ENCODE measurements around the gene NOC4L. TPM values are rescaled to one million over a fixed set of nuclear protein-coding genes. Genes with fewer than 3 reads are reported as not detected.
"Not testable (repeated sequence)": the region's sequence is repeated elsewhere in the genome, so short reads cannot be mapped to it uniquely, and the experiment has no call there.

Gene NOC4L
- 11.1 and 14.2 TPM in 2 replicates for total RNA-seq
- polyA plus RNA-seq (2012) = 16.7 TPM

DNA sequence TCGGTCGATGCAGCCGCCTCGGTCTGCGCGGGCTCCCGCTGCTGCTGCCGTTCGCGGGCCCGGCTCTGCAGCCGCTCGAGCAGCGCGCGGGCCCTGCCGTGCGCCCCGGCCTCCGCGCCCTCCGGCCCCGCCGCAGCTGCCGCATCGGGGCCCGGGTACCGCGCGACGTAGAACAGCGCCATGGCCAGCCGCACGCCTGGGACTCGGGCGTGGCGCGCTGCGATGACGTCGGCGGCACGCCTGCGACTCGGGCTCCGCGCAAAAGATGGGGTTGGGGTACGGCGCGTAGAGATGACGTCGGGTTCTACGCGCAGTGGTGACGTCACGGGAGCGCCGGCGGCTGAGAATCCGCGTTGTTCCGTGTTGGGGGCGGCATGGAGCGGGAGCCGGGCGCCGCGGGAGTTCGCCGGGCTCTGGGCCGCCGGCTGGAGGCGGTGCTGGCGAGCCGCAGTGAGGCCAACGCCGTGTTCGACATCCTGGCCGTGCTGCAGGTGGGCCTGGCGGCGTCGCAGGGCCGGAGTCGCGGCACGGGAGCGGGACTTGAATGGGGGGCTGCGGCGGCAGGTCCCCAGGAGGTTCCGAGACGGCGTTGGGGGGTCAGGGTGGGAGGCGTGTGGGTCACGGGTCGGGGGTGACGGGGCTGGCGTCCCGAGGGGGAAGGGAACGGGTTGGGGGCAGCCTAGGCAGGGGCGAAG, at the start of gene NOC4L, which contains the start of gene DDX51:
Gene NOC4L, plus strand, starts transcription at position 343 of the 695 bp plus-strand sequence. Its CDS starts 32 bp downstream, at position 375.
Gene DDX51, minus strand, starts transcription at position 205 of the 695 bp plus-strand sequence. Its CDS starts 23 bp downstream, at position 182.
- DNase-seq (ENCODE audit: low read depth) = peak; percentile 95

DNA sequence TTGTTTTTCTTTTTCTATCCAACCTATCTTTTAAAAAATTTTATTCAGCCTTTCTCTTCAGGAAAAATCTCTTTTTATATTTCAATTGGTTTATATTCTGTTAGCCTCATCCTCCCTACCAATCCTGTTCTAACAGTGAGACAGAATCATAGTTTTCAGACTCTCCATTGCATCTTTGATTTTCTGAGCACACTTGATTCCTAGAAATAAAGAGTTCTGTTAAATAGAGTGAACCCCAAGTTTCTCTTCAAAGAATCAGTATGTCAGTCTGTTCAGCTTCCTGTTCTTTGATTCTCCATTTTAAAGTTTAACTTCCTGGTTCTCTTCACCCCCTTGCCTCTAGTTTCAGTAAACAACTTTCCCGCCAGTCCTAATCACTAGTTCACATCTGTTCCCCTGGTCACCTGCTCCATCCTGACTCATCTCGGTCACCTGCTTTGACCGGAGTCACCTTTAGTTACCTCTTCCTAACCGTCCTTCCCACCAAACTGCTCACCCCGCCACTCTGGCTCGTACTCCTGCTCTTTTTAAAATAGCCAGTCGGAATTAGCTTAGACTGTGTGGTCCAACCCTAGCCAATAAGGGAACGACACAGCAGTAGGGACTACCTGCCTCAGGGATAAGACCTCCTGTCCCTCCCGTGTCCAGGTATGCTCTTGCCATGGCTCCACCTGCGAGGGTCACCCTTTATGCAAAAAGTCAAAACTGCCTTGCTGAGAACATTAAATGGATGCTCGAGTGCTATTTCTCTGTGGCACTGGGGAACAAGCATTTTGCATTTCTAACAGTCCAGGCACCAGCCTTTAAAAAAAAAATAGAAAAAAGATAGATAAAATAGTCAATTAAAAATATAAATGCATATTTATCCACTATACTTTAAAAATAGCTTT, 48.5 kb upstream of the NOC4L start:
- no peak for DNase-seq (ENCODE audit: low read depth)

DNA sequence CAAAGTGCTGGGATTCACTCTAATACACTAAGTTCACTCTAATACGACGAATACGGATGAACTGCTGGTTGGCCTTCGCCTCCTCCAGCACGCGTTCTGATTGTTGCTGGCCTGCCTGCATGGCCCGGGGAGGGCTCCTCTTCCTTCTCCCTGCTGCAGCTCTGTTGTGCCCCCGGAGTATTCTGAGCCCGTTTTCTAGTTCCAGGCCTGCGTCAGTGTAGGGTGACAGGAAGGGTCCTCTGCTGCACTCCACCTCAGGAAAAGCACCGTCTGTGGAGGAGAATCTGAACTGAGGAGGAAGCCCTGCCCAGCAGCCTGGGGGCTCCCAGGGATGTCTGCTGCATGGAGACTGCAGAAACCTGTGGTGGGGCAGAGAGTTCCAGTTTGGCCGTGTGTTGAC, 44.5 kb upstream of the NOC4L start:
- no peak for DNase-seq (ENCODE audit: low read depth)

DNA sequence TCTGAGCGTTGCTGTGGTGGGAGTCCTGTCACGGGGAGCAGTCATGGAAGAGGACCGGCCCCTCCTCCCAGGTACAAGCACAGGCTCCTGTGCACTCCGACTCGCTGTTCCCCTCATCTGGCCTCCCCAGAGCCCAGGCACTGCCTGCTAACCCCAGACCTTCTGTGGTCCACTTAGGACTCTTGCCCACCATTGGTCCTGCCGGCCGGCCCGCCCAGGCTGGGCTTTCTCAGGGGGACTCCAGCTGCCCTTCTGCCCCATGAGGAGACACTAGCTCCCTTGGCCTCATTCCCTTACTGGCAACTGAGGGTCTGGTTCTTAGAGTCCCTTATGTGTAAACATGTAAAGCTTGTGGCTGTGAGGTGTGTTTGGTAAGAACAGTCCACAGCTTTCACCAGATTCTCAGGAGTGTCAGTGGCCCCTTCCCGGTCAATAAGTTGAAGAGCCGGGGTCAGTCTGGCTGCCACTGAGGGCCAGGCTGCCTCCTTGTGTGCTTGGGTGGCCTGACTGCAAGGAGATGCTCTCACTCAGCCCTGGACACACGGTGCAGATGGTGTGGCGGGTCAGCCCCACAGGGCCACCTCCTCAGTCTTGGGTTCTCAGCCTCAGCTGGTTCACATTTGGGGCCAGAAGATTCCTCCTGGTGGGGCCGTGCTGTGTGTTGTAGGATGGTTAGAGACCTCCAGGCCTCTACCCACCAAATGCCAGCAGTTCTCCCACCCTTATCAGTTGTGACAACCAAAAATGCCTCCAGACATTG, 43.8 kb upstream of the NOC4L start:
- no peak for DNase-seq (ENCODE audit: low read depth)

DNA sequence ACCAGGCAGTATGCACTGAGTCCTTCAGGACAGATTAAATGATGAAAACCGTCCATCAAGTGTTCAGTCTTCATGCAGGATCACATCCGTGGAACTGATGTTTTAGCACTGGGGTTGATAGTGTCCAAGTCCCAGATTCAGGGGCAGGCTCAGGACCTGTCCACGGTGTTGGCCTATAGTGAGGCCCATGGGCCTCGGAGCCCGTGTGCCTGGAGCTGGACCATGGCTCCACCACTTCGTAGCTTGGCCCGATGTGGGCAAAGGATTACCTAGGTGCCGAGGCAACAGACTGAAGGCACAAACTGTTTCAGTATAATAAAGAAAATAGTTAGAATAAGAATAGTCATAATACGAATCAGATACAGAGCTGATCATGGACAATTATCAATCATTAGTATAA, 42.0 kb upstream of the NOC4L start:
- DNase-seq (ENCODE audit: low read depth) = no peak

DNA sequence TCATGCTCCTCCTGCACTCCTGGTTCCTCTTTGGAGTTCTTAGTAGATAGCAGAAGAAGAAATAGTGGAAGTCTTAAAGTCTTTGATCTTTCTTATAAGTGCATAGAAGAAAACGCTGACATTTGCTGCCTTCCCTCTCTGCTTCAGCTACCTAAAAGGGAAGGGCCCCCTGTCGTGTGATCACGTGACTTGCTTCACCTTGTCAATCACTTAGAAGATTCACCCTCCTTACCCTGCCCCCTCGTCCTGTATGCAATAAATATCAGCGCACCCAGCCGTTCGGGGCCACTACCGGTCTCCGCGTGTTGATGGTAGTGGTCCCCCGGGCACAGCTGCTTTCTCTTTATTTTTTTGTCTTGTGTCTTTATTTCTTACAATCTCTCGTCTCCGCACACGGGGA, 41.2 kb upstream of the NOC4L start:
- DNase-seq (ENCODE audit: low read depth) = not testable (repeated sequence)

DNA sequence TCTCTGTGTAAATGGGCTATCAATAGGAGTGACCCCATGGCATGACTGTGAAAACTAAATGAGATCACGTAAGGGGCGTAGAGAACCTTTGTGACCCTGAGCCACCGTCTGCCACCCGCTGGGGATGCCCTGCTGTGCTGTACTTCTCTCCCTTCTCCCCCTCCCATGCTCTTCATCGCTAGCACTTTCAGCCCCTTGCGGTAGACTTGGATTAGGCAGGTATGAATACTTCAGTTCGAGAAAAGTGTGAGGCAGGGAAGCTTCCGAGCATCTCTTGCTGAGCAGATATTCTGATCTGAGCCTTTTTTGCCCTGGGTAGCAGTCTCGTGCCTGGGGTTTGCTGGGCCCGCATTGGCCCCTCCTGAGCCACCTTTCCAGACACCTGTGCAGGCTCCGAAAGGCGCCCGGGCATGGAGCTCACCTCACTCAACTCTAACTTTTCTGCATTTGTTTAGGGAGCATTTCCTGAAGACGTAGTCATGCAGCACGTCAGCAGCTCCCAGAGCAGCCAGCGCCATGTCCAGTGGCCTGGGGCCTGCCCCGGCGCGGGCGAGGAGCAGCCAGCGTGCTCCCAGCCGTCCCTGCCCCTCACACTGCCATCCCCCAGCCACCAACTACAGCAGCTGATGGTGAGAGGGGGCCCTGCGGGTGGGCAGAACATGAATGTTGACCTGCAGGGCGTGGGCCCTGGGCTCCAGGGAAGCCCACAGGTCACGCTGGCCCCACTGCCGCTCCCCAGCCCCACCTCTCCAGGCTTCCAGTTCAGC, 40.5 kb upstream of the NOC4L start:
- no peak for DNase-seq (ENCODE audit: low read depth)

DNA sequence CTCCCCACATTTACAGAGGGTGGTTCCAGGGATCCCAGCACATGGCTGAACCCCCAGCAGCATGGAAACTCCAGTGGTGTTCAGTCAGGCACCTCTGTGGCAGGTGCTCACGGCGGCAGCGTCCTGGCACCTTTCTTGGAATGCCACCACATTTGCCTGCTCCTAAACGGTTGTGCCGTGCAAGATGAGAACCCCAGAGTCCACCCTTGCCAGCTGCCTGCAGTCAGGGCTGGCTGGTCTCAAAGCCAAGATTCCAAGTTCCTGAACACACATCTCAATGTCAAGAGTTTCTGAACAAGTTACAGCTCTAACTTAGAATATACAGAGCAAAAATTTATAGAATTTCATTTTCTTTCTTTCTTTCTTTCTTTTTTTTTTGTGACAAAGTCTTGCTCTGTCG, 38.8 kb upstream of the NOC4L start:
- peak; percentile 11 for DNase-seq (ENCODE audit: low read depth)

DNA sequence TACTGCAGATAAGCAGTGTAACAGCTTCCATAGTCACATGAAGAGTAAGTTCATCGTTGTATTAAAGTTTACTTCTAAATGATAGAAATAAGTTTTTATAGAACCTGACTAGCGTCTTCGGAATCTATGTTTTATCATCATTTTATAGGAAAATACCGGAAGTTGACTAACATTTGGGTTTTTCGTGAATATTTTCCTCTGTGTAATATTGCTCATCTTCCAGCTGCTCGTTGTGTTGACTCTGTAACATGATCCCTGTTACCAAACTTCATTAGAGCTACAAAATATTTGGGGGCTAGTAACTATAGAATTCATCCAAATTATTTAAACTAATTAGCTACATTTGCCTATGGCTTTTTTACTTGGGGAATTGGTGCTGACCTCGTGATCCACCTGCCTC, 37.3 kb upstream of the NOC4L start:
- DNase-seq (ENCODE audit: low read depth) = peak; percentile 25

DNA sequence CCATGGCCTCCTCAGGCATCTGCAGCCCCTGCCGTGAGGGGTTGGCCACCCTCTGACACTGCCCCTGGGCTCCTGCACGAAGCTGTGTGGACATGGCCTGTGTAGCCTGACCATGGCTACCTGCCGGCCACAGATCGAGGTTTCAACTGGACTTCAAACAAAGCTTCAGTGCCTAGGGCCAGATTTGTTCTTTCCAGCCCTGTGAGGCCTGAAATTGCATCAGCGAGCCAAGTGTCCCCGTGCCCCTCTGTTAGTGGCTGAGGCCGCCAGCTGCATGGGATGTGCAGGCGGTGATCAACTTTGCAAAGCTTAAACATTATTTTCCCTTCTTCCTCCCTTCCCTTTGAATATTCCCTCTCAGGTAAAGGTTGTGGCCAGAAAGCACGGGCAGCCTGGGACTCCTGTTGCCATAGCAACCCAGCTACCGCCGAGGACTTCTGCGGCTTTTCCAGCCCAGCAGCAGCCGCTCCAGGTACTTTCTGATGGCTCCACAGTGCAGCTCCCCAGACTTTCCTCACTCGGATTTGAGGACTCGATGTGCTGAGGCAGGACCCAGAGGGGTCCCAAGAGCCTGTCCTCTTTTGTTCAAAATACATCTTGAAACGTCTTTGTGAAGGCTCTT, 35.9 kb upstream of the NOC4L start:
- DNase-seq (ENCODE audit: low read depth) = no peak

DNA sequence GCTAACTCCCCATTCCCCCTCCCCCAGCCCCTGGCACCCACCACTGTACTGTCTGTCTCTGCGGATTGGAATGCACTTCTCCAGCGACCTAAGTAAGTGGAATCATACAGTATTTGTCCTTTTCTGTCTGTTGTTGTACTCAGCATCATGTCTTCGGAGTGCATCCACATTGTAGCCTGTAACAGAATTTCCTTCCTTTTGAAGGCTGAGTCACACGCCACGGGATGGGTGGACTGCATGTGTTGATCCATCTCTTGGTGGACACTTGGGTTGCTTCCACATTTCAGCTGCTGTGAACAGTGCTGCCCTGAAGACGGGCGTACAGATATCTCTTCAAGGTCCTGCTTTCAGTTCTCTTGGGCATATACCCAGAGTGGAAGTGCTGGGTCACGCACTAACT, 34.5 kb upstream of the NOC4L start:
- DNase-seq (ENCODE audit: low read depth) = no peak

DNA sequence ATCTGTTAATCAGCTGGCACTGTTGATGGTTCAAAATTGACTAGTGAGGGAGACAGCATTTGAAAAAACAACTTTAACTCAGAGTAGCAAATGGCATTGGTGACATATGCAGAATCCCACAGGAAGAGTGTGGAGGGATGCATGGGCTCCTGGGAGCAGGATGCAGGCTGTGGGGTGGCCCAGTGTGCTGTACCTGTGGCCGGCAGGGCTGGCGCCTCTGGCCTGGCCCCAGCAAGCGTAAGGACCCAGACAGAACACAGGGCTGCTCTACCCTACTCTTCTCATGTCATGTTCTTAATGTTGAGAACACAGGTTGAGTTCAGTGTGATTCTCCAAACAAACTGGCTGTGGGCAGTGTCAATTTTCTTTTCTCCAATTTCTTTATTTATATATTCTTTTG, 33.6 kb upstream of the NOC4L start:
- no peak for DNase-seq (ENCODE audit: low read depth)

DNA sequence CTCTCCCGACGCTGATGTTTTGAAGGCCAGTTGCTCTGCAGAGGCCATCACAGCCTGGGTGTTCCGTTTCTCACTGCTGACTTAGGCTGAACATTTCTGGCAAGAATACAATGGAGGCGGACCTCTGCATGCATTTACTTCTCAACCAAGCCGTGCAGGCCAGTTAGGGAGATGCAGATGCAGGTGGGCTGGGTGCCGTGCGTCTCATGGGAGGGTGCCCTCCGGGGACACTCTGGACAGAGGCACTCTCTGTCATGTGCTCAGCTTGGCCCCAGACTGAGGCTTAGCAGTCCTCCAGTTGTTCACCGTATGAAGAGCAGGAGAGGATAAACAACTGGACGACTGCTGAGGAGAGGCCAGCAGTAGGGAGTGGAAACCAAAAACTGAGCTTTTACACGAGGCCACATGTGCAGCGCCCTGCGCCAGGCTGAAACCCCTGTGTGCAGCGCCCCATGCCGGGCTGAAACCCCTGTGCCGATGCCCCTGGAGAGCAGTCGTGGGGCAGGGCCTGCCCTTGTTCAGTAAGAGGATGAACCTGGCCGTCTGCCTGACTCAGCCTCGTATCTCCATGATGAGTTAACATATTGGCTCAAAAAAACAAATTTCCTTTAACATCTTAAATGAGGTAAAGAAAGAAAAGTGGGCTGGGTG, 32.5 kb upstream of the NOC4L start:
- no peak for DNase-seq (ENCODE audit: low read depth)

DNA sequence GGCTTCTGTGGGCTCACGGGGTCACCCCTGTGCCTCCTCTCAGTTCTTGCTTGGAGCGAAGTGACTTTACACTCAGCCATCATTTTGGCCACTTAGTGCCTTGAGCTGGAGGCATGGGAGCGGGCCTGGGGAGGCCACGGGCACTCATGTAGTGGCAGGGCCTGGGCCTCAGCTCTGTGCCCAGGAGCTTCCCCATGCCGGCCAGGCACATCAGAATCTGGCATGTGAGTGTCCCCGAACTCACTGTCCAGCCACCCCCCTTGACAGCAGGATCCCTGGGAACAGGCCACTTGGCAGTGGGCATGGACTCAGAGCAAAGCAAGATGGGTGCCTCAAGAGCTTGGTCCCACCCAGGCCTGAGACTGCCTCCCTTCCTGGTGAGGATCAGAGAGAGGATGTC, 29.6 kb upstream of the NOC4L start:
- DNase-seq (ENCODE audit: low read depth) = no peak

DNA sequence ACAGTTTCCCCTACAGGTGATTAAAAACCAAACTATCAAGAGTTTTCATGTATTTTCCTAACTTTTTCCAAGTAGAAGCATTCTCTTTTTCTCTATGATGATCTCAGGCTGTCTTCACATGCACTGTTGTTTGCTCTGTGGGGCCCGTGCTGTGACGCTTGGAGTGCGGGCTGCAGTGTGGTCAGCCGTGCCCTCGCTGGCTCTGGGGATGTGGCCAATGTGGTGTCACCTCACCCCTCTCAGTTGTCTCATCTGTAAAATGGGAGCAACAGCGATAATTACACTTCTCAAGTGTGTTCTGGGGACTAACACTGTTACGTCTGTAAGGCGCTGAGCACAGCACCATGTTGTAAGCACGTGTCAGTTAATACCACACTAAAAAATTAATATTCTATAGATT, 28.8 kb upstream of the NOC4L start:
- no peak for DNase-seq (ENCODE audit: low read depth)

DNA sequence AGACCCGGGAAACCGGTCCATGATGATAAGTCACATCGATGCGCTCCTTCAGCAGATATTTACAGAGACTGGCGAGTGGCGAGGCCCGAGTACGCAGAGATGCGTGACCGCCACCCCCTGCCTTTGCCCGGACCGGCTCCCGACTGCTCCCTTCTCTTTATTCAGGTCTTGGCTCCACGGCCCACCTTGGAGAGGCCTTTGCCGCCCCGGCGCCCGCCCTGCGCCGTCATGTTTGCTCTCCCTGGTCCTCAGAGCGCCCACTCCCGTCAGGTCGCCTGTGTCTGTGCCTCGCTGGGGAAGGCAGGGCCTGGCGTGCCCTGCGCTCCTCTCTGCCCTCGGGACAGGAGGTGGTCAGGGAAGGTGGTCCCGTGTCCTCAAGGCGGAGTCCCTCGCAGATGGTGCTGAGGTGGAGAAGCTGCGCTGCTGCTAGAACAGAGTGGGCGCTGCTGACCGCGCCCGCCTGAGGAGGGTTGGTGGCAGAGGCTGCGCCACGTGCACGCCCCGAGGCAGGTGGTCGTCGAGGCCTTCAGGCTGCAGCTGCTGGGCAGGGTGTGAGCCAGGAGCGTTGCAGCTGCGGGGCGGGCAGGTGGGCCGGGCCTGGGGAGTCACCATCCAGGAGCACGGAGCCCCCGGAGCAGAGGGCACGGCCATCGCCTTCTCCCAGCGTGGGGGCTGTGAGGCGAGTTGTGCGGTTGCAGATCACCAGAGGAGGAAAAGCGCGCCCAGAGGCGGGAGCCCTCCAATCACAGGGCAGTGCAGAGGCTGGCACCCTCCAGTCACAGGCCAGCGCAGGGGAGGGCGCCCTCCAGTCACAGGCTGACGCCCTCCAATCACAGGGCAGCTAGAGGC, 27.3 kb upstream of the NOC4L start:
- no peak for DNase-seq (ENCODE audit: low read depth)

DNA sequence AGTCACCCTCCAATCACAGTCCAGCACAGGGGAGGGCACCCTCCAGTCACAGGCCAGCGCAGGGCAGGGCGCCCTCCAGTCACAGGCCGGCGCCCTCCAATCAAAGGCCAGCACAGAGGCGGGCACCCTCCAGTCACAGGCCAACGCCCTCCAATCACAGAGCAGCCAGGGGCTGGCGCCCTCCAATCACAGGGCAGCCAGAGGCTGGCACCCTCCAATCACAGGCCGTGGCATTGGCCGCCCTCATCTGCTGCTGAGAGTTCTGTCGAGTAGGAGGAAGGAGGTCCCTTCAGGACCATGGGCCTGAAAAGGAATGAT, 26.7 kb upstream of the NOC4L start:
- DNase-seq (ENCODE audit: low read depth) = no peak

DNA sequence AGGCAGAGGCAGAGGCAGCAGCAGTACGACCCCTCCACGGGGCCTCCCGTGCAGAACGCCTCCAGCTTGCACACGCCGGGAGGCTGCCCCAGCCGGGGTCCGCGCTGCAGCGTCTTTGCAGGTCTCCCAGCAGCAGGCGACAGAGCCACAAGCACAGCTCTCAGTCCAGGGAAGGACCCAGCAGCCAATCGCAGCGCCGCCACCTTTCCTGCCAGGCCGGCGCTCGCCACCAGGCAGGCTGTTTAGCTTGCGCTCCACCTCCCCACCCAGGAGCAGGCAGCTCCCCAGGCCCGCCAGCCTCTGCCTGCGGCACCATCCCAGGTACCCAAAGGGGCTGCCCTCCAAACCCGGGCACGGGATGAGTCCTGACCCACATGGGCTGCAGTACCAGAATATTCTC, 25.4 kb upstream of the NOC4L start:
- no peak for DNase-seq (ENCODE audit: low read depth)

DNA sequence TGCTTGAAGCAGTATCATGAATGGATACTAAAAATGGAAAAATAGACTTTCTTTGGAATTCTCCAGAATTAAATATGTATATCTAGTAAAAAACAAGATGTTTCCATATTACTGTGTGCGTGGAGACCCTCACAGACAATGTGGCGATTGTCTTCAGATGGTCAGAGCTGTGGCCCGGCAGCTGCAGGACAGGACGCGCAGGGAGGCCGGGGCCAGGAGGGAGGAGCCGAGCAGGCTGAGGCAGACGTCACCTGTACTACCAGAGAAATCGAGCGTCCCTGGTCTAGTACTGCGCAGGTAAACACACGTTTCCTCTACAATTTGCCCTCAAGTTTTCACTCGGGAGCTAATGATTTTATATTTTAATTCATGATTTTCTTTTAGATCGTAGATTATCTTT, 23.0 kb upstream of the NOC4L start:
- DNase-seq (ENCODE audit: low read depth) = no peak
